ENCODE data around the gene COX18. TPM values are rescaled to one million over a fixed set of nuclear protein-coding genes. Genes with fewer than 3 reads are reported as not detected.

COX18 gene
- total RNA-seq, 2 experiments from 2014 or later: 5.2 to 6.3 TPM

DNA sequence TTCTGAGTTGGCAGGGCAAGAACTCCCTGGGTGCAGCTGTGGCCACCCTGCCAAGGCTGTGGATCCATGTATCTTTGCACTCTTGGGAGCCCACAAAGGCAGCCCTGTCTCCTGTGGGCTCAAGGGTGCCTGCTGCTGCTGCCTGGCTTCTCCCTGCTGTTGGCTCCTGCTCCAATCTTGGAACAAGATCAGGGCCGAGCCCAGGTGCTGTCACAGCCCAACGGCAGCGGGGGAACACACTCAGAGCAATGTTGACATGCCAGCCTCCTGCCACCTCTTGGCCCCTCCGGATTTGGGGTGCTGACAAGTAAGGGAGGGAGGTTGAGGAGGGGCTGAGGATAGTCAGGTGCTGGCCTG, 57.9 kb downstream of the COX18 start:
- Mint-ChIP-seq H3K9me3 (peaks cover 4% of the 10 kb centered on the region), H3K4me3 (no peak overlapping the region), H3K4me1 (ENCODE audit: low read depth) (no peaks in the 10 kb centered on the region), H3K27me3 (peaks cover 16% of the 10 kb centered on the region), H3K36me3 (ENCODE audit: low read depth) (no peaks in the 10 kb centered on the region), H3K27ac (no peak overlapping the region)
- Histone ChIP-seq H3K27ac (ENCODE audit: low read depth in 1 of 2, low read length in 2 of 2) (no peak overlapping the region), H3K27me3 (ENCODE audit: control insufficient read depth in 1 of 2, insufficient read depth in 2 of 2, low read length in 2 of 2) (peaks cover 0 to 6% of the 10 kb centered on the region in 2 experiments), H3K9me3 (ENCODE audit: control insufficient read depth in 1 of 2, insufficient read depth in 1 of 2, low read length in 2 of 2) (peaks cover 14 to 23% of the 10 kb centered on the region in 2 experiments), H3K4me3 (ENCODE audit: low read length) (no peak overlapping the region), H3K36me3 (ENCODE audit: insufficient read depth, low read length) (no peaks in the 10 kb centered on the region), H3K4me1 (ENCODE audit: insufficient read depth, low read length) (no peaks in the 10 kb centered on the region)
- TF ChIP-seq, protein P1, sequence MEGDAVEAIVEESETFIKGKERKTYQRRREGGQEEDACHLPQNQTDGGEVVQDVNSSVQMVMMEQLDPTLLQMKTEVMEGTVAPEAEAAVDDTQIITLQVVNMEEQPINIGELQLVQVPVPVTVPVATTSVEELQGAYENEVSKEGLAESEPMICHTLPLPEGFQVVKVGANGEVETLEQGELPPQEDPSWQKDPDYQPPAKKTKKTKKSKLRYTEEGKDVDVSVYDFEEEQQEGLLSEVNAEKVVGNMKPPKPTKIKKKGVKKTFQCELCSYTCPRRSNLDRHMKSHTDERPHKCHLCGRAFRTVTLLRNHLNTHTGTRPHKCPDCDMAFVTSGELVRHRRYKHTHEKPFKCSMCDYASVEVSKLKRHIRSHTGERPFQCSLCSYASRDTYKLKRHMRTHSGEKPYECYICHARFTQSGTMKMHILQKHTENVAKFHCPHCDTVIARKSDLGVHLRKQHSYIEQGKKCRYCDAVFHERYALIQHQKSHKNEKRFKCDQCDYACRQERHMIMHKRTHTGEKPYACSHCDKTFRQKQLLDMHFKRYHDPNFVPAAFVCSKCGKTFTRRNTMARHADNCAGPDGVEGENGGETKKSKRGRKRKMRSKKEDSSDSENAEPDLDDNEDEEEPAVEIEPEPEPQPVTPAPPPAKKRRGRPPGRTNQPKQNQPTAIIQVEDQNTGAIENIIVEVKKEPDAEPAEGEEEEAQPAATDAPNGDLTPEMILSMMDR (IDR thresholded peaks at IDR 0.05): no peak
- no peak for DNase-seq
- ChIA-PET CTCF (no interaction called here), POLR2A (no interaction called here)
- ATAC-seq (ENCODE audit: poor library complexity): no peak
- intact Hi-C loops (cut with DNase I, micrococcal nuclease): no loop called here

DNA sequence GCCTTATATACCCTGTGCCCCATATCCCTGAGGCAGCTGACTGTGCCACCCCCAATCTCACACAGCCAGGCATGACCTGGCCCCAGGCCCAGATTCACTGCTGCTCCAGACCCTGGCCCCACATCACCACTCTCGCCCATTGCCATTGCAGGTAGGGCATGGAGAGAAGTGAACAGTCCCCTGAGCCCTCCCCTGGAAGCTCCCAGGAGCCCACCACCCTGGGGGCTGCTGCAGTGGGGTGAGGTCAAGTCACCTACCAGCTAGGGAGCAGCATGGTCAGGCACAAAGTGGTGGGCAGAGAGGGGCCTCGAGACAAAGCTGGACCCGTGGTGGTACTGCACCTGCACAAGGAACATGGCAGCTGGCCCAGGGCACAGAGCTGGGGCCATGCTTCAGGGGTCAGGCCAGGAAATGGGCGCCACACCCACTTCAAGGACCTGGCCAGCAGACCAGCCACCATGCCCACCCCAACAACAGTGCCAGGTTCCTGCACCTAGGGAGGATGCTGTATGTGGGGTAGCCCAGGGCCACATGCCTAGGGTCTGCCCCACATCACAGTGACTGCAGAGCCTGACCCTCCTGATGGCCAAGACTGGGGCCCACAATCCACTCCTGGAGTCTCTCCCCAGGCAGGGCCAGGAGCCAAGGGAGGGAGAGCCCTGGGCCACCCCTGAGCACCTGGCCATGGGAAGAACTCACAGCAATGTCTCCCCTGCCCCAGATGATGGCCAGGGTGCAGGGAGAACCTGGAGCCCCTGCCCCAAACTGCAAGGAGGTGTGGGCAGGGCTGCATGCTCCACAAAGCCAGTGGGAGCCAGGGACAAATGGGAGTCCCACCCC, 58.5 kb downstream of the COX18 start:
- H3K9me3 ChIP-seq (ENCODE audit: control insufficient read depth in 1 of 2, insufficient read depth in 1 of 2, low read length in 2 of 2): peaks cover 14 to 23% of the 10 kb centered on the region in 2 experiments
- Mint-ChIP-seq H3K27ac (no peak overlapping the region), H3K27me3 (peaks cover 22% of the 10 kb centered on the region), H3K4me3 (no peak overlapping the region), H3K4me1 (ENCODE audit: low read depth) (no peaks in the 10 kb centered on the region), H3K36me3 (ENCODE audit: low read depth) (no peaks in the 10 kb centered on the region), H3K9me3 (peaks cover 4% of the 10 kb centered on the region)
- ATAC-seq (ENCODE audit: poor library complexity): no peak
- H3K27ac ChIP-seq (ENCODE audit: low read depth in 1 of 2, low read length in 2 of 2): no peak overlapping the region
- ChIA-PET CTCF (no interaction called here), POLR2A (no interaction called here)
- no peaks in the 10 kb centered on the region for H3K4me1 ChIP-seq (ENCODE audit: insufficient read depth, low read length)
- H3K36me3 ChIP-seq (ENCODE audit: insufficient read depth, low read length): no peaks in the 10 kb centered on the region
- TF ChIP-seq, protein P1 (IDR thresholded peaks at IDR 0.05): no peak
- no peak for DNase-seq
- no peak overlapping the region for H3K4me3 ChIP-seq (ENCODE audit: low read length)
- intact Hi-C loops (cut with DNase I, micrococcal nuclease): no loop called here
- H3K27me3 ChIP-seq (ENCODE audit: control insufficient read depth in 1 of 2, insufficient read depth in 2 of 2, low read length in 2 of 2): peaks cover 0 to 6% of the 10 kb centered on the region in 2 experiments

DNA sequence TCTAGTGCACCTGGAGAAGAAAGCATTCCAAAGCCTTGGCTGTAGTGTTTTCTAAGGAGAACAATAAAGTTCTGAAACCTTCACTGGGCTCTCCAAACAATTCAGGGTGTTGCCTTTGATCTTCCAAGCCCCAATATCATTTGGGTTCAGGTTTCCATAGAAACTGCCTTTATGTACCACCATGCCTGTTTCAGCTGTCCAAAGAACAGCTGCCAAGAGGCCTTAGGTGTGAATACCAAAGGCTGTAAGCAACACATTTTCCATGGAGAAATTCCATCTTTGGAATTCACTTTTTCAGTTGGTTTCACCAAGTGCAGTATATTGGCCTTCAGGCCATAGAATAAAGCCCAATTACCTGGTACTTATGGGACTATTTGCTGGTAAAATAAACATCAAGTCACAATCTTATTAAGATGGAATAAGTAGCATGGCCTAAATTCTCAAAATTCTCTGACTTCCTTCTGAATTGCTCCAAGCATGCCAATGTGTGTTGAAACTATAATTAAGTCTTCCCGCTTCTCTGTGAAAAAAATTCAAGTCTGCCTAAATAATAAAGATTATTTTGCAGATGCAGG, 61.9 kb downstream of the COX18 start:
- Mint-ChIP-seq H3K27me3 (peaks cover 45% of the 10 kb centered on the region), H3K9me3 (peaks cover 4% of the 10 kb centered on the region), H3K4me3 (no peak overlapping the region), H3K4me1 (ENCODE audit: low read depth) (no peaks in the 10 kb centered on the region), H3K27ac (no peak overlapping the region), H3K36me3 (ENCODE audit: low read depth) (no peaks in the 10 kb centered on the region)
- Histone ChIP-seq H3K4me3 (ENCODE audit: low read length) (no peak overlapping the region), H3K4me1 (ENCODE audit: insufficient read depth, low read length) (no peaks in the 10 kb centered on the region), H3K27me3 (ENCODE audit: control insufficient read depth in 1 of 2, insufficient read depth in 2 of 2, low read length in 2 of 2) (peaks cover 0 to 6% of the 10 kb centered on the region in 2 experiments), H3K9me3 (ENCODE audit: control insufficient read depth in 1 of 2, insufficient read depth in 1 of 2, low read length in 2 of 2) (peaks cover 14 to 20% of the 10 kb centered on the region in 2 experiments), H3K36me3 (ENCODE audit: insufficient read depth, low read length) (no peaks in the 10 kb centered on the region), H3K27ac (ENCODE audit: low read depth in 1 of 2, low read length in 2 of 2) (no peak overlapping the region)
- ChIA-PET CTCF (no interaction called here), POLR2A (no interaction called here)
- DNase-seq: no peak
- TF ChIP-seq, protein P1 (IDR thresholded peaks at IDR 0.05): no peak
- intact Hi-C loops (cut with DNase I, micrococcal nuclease): no loop called here
- ATAC-seq (ENCODE audit: poor library complexity): no peak

Data from CD4-positive, alpha-beta T cell (primary cell).